A549 (cell line): ENCODE data around the gene ACTR1B. TPM values are rescaled to one million over a fixed set of nuclear protein-coding genes. Genes with fewer than 3 reads are reported as not detected.

ENCODE experiments used
- ATAC-seq, 2 experiments: fragments of 200-7000 bp in 1 of 2; fragments of >200 bp in 1 of 2; cut with Nextera tagmentation in 1 of 2; cut with Tn5 transposase in 1 of 2; 3 replicates each; pipeline versions ENCODE4 v1.8.0 to v1.9.1; 2018 to 2020; ENCODE audit warnings: mild to moderate bottlenecking in 1 of 2, moderate library complexity in 1 of 2
- CTCF ChIA-PET: fragments of 300-600 bp; sonication (Branson Sonifier 250); formaldehyde crosslinking; extraction: SDS; loops from one replicate; lab custom pipeline; 2021; ENCODE audit warnings: antibody characterized with exemption, inconsistent platforms; lab: Yijun Ruan, JAX
- POLR2A ChIA-PET: fragments of 350-600 bp; formaldehyde crosslinking; extraction: SDS; loops from one replicate; lab custom pipeline; 2021; ENCODE audit warnings: antibody characterized with exemption, inconsistent platforms; lab: Yijun Ruan, JAX
- DNase-seq, 2 experiments: peaks; one replicate each; pipeline versions ENCODE4 v3.0.0 to v3.0.0-alpha.2; 2011 to 2016; ENCODE audit warnings: low read depth in 1 of 2, low spot score in 1 of 2
- FAIRE-seq: peaks from 2 replicates; lab custom pipeline; 2011; peaks lifted over from hg19 to GRCh38; lab: Jason Lieb, UNC
- H3K27ac ChIP-seq, 2 experiments: fragments of >200 bp; sonication (Bioruptor Twin); formaldehyde crosslinking; 3 replicates each; pipeline ENCODE4 v1.5.1; 2016 to 2017
- H3K4me1 ChIP-seq: fragments of >200 bp; sonication (Bioruptor Twin); formaldehyde crosslinking; 3 replicates; pipeline ENCODE4 v1.6.1; 2016
- H3K4me2 ChIP-seq: fragments of >200 bp; sonication (Bioruptor Twin); formaldehyde crosslinking; 3 replicates; pipeline ENCODE4 v1.6.1; 2016
- H3K4me3 ChIP-seq: fragments of >200 bp; sonication (Bioruptor Twin); formaldehyde crosslinking; 3 replicates; pipeline ENCODE4 v1.5.1; 2016
- H3K9me3 ChIP-seq: fragments of >200 bp; sonication (Bioruptor Twin); formaldehyde crosslinking; 3 replicates; pipeline ENCODE4 v1.6.1; 2016
- BHLHE40 ChIP-seq: IDR thresholded peaks from 2 replicates; pipeline ENCODE4 v1.6.1; 2012; ENCODE audit warnings: low read depth, low read length, inconsistent platforms
- CEBPB ChIP-seq, 2 experiments: fragments of >200 bp in 1 of 2; sonication (Bioruptor Twin) in 1 of 2; formaldehyde crosslinking in 1 of 2; IDR thresholded peaks; 2 replicates each; pipeline ENCODE4 v1.6.1; 2012 to 2016
- CHD2 ChIP-seq: fragments of 150-350 bp; IDR thresholded peaks from 2 replicates; pipeline ENCODE4 v1.6.1; 2014; ENCODE audit warnings: low read length; ENCODE audit not compliant: partially characterized antibody
- CHD4 ChIP-seq: fragments of 200-600 bp; sonication (generic); IDR thresholded peaks from 2 replicates; pipeline ENCODE4 v1.6.1; 2016; ENCODE audit warnings: antibody characterized with exemption, mild to moderate bottlenecking, borderline replicate concordance
- EP300 ChIP-seq, 2 experiments: fragments of >200 bp; sonication (Bioruptor Twin); formaldehyde crosslinking; IDR thresholded peaks; 2 replicates in 1 of 2; 3 replicates in 1 of 2; pipeline ENCODE4 v1.6.1; 2016 to 2017
- ESRRA ChIP-seq: fragments of 150-350 bp; IDR thresholded peaks from 2 replicates; pipeline ENCODE4 v1.6.1; 2014; ENCODE audit warnings: mild to moderate bottlenecking, low read length, borderline replicate concordance
- FOXS1 ChIP-seq: fragments of 250-450 bp; sonication (Bioruptor Pico); IDR thresholded peaks from 2 replicates; pipeline ENCODE4 v1.5.0; 2020; ENCODE audit warnings: mild to moderate bottlenecking, moderate library complexity
- GATA3 ChIP-seq: IDR thresholded peaks from 2 replicates; pipeline ENCODE4 v1.6.1; 2012; ENCODE audit warnings: borderline replicate concordance
- HOXB5 ChIP-seq: fragments of 250-450 bp; sonication (Bioruptor Pico); IDR thresholded peaks from 2 replicates; pipeline ENCODE4 v1.5.0; 2020; ENCODE audit warnings: mild to moderate bottlenecking, moderate library complexity
- JUNB ChIP-seq: fragments of >200 bp; sonication (Bioruptor Twin); formaldehyde crosslinking; IDR thresholded peaks from 2 replicates; pipeline ENCODE4 v1.6.1; 2016
- MAFK ChIP-seq: fragments of 450-650 bp; IDR thresholded peaks from 2 replicates; pipeline ENCODE4 v1.6.1; 2014; ENCODE audit not compliant: partially characterized antibody
- MAX ChIP-seq: IDR thresholded peaks from 2 replicates; pipeline ENCODE4 v1.6.1; 2012
- MYC ChIP-seq: IDR thresholded peaks from 2 replicates; pipeline ENCODE4 v1.6.1; 2012; ENCODE audit warnings: mild to moderate bottlenecking, inconsistent platforms, low read length, improper control_type of control experiment, borderline replicate concordance
- NFE2L2 ChIP-seq: fragments of 150-350 bp; conservative IDR thresholded peaks from 2 replicates; pipeline ENCODE4 v1.6.1; 2014; ENCODE audit warnings: low read length
- PHF8 ChIP-seq: fragments of 200-600 bp; sonication (generic); IDR thresholded peaks from 2 replicates; pipeline ENCODE4 v1.6.1; 2016; ENCODE audit warnings: low read depth, mild to moderate bottlenecking, antibody characterized with exemption, moderate library complexity, borderline replicate concordance
- POLR2A ChIP-seq: IDR thresholded peaks from 2 replicates; pipeline ENCODE4 v1.6.1; 2012; ENCODE audit warnings: mild to moderate bottlenecking, low read length
- POLR2AphosphoS2 ChIP-seq: conservative IDR thresholded peaks from 2 replicates; pipeline ENCODE4 v1.6.1; 2012; ENCODE audit warnings: low read length, improper control_type of control experiment, inconsistent platforms
- REST ChIP-seq: fragments of 200-600 bp; sonication (generic); IDR thresholded peaks from 2 replicates; pipeline ENCODE4 v1.6.1; 2016; ENCODE audit warnings: antibody characterized with exemption, mild to moderate bottlenecking, moderate library complexity
- RFX5 ChIP-seq: fragments of 450-650 bp; IDR thresholded peaks from 2 replicates; pipeline ENCODE4 v1.7.1; 2014; ENCODE audit warnings: antibody characterized with exemption, mild to moderate bottlenecking, moderate library complexity
- TFCP2L1 ChIP-seq: fragments of 250-450 bp; sonication (Bioruptor Pico); IDR thresholded peaks from 2 replicates; pipeline ENCODE4 v1.5.0; 2021; ENCODE audit warnings: mild to moderate bottlenecking
- ZNF302 ChIP-seq: fragments of 250-450 bp; sonication (Bioruptor Pico); IDR thresholded peaks from 2 replicates; pipeline ENCODE4 v1.9.0; 2021; ENCODE audit warnings: inconsistent platforms, mild to moderate bottlenecking, moderate library complexity
- WGBS: methylation state at CpG from one replicate; pipeline ENCODE4 v1.1.6; 2017; ENCODE audit errors: missing lambda C conversion rate; 5-methylcytosine and 5-hydroxymethylcytosine counted together
- polyA plus RNA-seq, 4 experiments: library from polyadenylated mRNA; depleted of rRNA in 3 of 4; stranded (reverse); fragments of >200 nt; fragmentation: RNase III in 1 of 4; extraction: RNeasy Plus Mini Kit Qiagen cat#74134 plus additional on column Dnase treatment in 1 of 4; gene quantifications; 2 replicates in 3 of 4; 3 replicates in 1 of 4; pipeline ENCODE4 v1.2.3, GENCODE V29; 2011 to 2017

Gene ACTR1B
- polyA plus RNA-seq, 2 of the 4 experiments (the other 2 are of a cell fraction): 24.7 to 37.6 TPM

- Histone ChIP-seq H3K4me2 (no peak overlapping the region), H3K9me3 (peaks cover 15% of the 10 kb centered on the region), H3K4me1 (no peaks in the 10 kb centered on the region), H3K4me3 (no peak overlapping the region), H3K27ac (no peak overlapping the region)
- ChIA-PET POLR2A (interaction anchor here (1.1 kb wide), 1 partner anchor 10 kb away, joined by 5 read pairs; the partner anchor contains the start of gene COX5B), CTCF (interaction anchor here (1.5 kb wide), 1 partner anchor 44 kb away, joined by 4 read pairs; no protein-coding TSS in a partner anchor)
- DNase-seq (no peak), FAIRE-seq (no peak), ATAC-seq (no peak)
- TF ChIP-seq RFX5 (no peak), POLR2AphosphoS2 (no peak), MYC (no peak), JUNB (no peak), CHD4 (no peak), PHF8 (no peak), HOXB5 (CRISPR knock-in tag) (no peak), TFCP2L1 (CRISPR knock-in tag) (no peak), FOXS1 (no peak), MAX (no peak), BHLHE40 (no peak), CEBPB (IDR thresholded peaks at IDR 0.05) (no peak)
- 89% methylated on average over 5 of the region's 7 CpGs for WGBS
Measured at GRCh38 chr2:97656129-97656755, 7.6 kb downstream of the ACTR1B start.

- FAIRE-seq (no peak), ATAC-seq (no peak), DNase-seq (no peak)
- WGBS: 91% methylated on average over 2 of the region's 2 CpGs
- POLR2A ChIA-PET: no interaction called here
- no peak overlapping the region for H3K27ac ChIP-seq
- no peak overlapping the region for H3K4me2 ChIP-seq
- H3K4me3 ChIP-seq: no peak overlapping the region
- CTCF ChIA-PET: interaction anchor here (1.0 to 1.8 kb wide), 2 partner anchors 10 to 43 kb away, joined by 5 to 6 read pairs; partner anchors contain the start of gene ACTR1B
- H3K4me1 ChIP-seq: no peaks in the 10 kb centered on the region
- peaks cover 15% of the 10 kb centered on the region for H3K9me3 ChIP-seq
- TF ChIP-seq REST (no peak), NFE2L2 (no peak), MAFK (no peak), CHD4 (no peak)
Measured at GRCh38 chr2:97654791-97655190, 9.1 kb downstream of the ACTR1B start.

GRCh38 chr2:97654309-97654708 is 9.5 kb downstream of the ACTR1B start:
- FAIRE-seq: no peak
- H3K4me2 ChIP-seq: no peak overlapping the region
- H3K4me1 ChIP-seq: no peaks in the 10 kb centered on the region
- no peak for ATAC-seq
- no peak for DNase-seq
- POLR2A ChIA-PET: interaction anchor here (1.5 kb wide), 1 partner anchor 10 kb away, joined by 5 read pairs; the partner anchor contains the start of gene ACTR1B
- CTCF ChIA-PET: interaction anchor here (1.0 to 1.8 kb wide), 4 partner anchors 8 to 64 kb away, joined by 4 to 6 read pairs (median 4); partner anchors contain the start of gene ACTR1B
- TF ChIP-seq GATA3: no peak
- TF ChIP-seq CHD2: no peak
- no peak for TF ChIP-seq ESRRA
- TF ChIP-seq EP300 (IDR thresholded peaks at IDR 0.05): no peak
- TF ChIP-seq BHLHE40: no peak
- no peak for TF ChIP-seq ZNF302 (CRISPR knock-in tag)
- no peak for TF ChIP-seq POLR2A
- TF ChIP-seq, all 56 proteins: peak for 0
- Histone ChIP-seq H3K27ac (no peak overlapping the region), H3K4me3 (no peak overlapping the region), H3K9me3 (peaks cover 15% of the 10 kb centered on the region)
- WGBS: 94% methylated on average over 5 of the region's 5 CpGs
